Esophagus squamous epithelium (tissue), 5 donors: Measurements from ENCODE around the gene IQCE. TPM values are rescaled to one million over a fixed set of nuclear protein-coding genes. Genes with fewer than 3 reads are reported as not detected.

Experiments
- DNase-seq: peaks from one replicate; lab custom pipeline; 2025; lab: John Stamatoyannopoulos, UW
- H3K27ac ChIP-seq, 4 donors: fragments of 200-600 bp; sonication (generic); one replicate each; pipeline ENCODE4 v1.5.1; 2016 to 2019; ENCODE audit warnings: mild to moderate bottlenecking in 1 of 4
- H3K27me3 ChIP-seq, 4 donors: fragments of 200-600 bp; sonication (generic); 1 replicate in 3 of 4; 2 replicates in 1 of 4; pipeline versions ENCODE4 v1.5.1 to v1.6.0; 2017 to 2021; ENCODE audit warnings: antibody characterized with exemption in 1 of 4
- H3K36me3 ChIP-seq, 3 donors: fragments of 200-600 bp; sonication (generic); one replicate each; pipeline ENCODE4 v1.5.1; 2016 to 2019
- H3K4me1 ChIP-seq, 3 donors: fragments of 200-600 bp; sonication (generic); one replicate each; pipeline ENCODE4 v1.5.1; 2017 to 2019
- H3K4me3 ChIP-seq, 4 donors: fragments of 200-600 bp; sonication (generic); 1 replicate in 3 of 4; 2 replicates in 1 of 4; pipeline ENCODE4 v1.5.1; 2016 to 2019; ENCODE audit warnings: mild to moderate bottlenecking in 2 of 4, moderate library complexity in 1 of 4
- H3K9me3 ChIP-seq, 3 donors: fragments of 200-600 bp; sonication (generic); one replicate each; pipeline ENCODE4 v1.5.1; 2016 to 2019
- CTCF ChIP-seq, 6 experiments: fragments of 450-650 bp in 4 of 6; fragments of 200-600 bp in 2 of 6; sonication (generic) in 2 of 6; IDR thresholded peaks; one replicate each; pipeline ENCODE4 v1.5.1; 2016 to 2019; ENCODE audit warnings: antibody characterized with exemption in 6 of 6, mild to moderate bottlenecking in 4 of 6, moderate library complexity in 4 of 6
- POLR2A ChIP-seq, 4 donors: fragments of 450-650 bp; IDR thresholded peaks; one replicate each; pipeline ENCODE4 v1.6.1; 2017; ENCODE audit warnings: antibody characterized with exemption in 4 of 4, mild to moderate bottlenecking in 4 of 4, moderate library complexity in 3 of 4
- WGBS, 2 donors: methylation state at CpG; one replicate each; pipeline ENCODE4 v1.1.5; 2018; 5-methylcytosine and 5-hydroxymethylcytosine counted together
- intact Hi-C: fragments of 100-400 bp; cut with DNase I; formaldehyde crosslinking; loops from one replicate; pipeline ENCODE4 v1.15.0; 2022
- total RNA-seq, 4 donors: library from RNA; depleted of rRNA; stranded (reverse); fragments of >200 nt; gene quantifications; one replicate each; pipeline ENCODE4 v1.1.0, GENCODE V29; 2016
- donor health status: DM: yes; HTN: yes; CAD: no.

The IQCE gene
- total RNA-seq, 4 donors from 2014 or later, result 4.5 to 10.6 (median 6.3) TPM

GRCh38 chr7:2621948-2622640 is 63.3 kb downstream of the IQCE start:
- DNase-seq, result no peak
- no peak for TF ChIP-seq POLR2A (IDR thresholded peaks at IDR 0.05)
- TF ChIP-seq CTCF (IDR thresholded peaks at IDR 0.05), result no peak
- no peaks in the 10 kb centered on the region for H3K36me3 ChIP-seq
- peaks cover 23 to 66% (median 31%) of the 10 kb centered on the region in 3 donors for H3K4me1 ChIP-seq
- intact Hi-C loops, result no loop called here
- WGBS, 2 donors, result 55 to 59% methylated on average over 6 to 10 of the region's 12 CpGs
- H3K27me3 ChIP-seq, result peaks cover 0 to 61% (median 0%) of the 10 kb centered on the region in 4 donors
- H3K9me3 ChIP-seq, result no peaks in the 10 kb centered on the region
- no peak overlapping the region for H3K4me3 ChIP-seq
- no peak overlapping the region for H3K27ac ChIP-seq

- WGBS, 2 donors, result 20 to 65% methylated on average over 1 to 4 of the region's 19 CpGs
- H3K4me3 ChIP-seq, result no peak overlapping the region
- H3K9me3 ChIP-seq, result no peaks in the 10 kb centered on the region
- H3K27ac ChIP-seq, result no peak overlapping the region
- intact Hi-C loops, result no loop called here
- peaks cover 0 to 51% (median 0%) of the 10 kb centered on the region in 4 donors for H3K27me3 ChIP-seq
- H3K36me3 ChIP-seq, result no peaks in the 10 kb centered on the region
- TF ChIP-seq CTCF (IDR thresholded peaks at IDR 0.05), result no peak
- TF ChIP-seq POLR2A (IDR thresholded peaks at IDR 0.05), result no peak
- DNase-seq, result no peak
- H3K4me1 ChIP-seq, result peaks cover 17 to 65% (median 21%) of the 10 kb centered on the region in 3 donors
Observed at GRCh38 chr7:2622869-2623697, 64.3 kb downstream of the IQCE start.

GRCh38 chr7:2623698-2624014 is 64.9 kb downstream of the IQCE start:
- no peaks in the 10 kb centered on the region for H3K9me3 ChIP-seq
- H3K4me3 ChIP-seq, result no peak overlapping the region
- H3K4me1 ChIP-seq, result peaks cover 17 to 65% (median 21%) of the 10 kb centered on the region in 3 donors
- no peaks in the 10 kb centered on the region for H3K36me3 ChIP-seq
- TF ChIP-seq CTCF (IDR thresholded peaks at IDR 0.05) (no peak), POLR2A (IDR thresholded peaks at IDR 0.05) (no peak)
- H3K27me3 ChIP-seq, result peaks cover 0 to 45% (median 0%) of the 10 kb centered on the region in 4 donors
- peak overlapping the region in 1 of 4 donors; percentile 14 for H3K27ac ChIP-seq
- 90 to 93% methylated on average over 2 to 4 of the region's 10 CpGs for WGBS, 2 donors
- no peak for DNase-seq
- intact Hi-C loops, result no loop called here

DNA sequence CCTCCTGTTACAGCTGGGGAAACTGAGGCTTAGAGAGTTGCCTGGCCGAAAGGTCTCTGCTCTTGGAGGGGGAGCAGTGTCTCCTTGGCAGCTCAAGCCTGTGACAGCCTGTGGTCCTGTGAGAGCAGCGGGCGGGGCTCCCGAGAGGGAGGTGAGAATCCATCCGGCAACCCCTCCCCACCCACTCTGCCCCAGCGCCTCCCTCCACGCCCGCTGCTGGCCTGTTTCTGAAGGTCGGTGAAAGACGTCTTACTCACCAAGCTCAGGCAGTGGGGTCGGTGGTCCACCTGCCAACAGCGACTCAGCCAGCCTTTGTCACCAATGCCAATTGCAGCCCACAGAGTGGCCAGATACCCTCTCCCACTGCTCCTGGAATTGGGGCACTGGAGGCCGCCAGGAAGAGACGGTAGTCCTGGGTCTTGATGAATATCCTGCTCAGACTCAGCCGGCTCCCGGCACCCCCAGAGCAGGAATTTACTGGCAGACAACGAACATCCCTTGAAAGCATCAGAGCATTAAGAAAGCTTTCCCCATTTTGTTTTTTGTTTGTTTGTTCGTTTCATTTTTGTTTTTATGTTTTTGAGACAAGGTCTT is 65.6 kb downstream of the IQCE start:
- WGBS, 2 donors, result 59 to 70% methylated on average over 6 to 7 of the region's 18 CpGs
- H3K4me3 ChIP-seq, result no peak overlapping the region
- intact Hi-C loops, result no loop called here
- H3K27me3 ChIP-seq, result peaks cover 0 to 38% (median 0%) of the 10 kb centered on the region in 4 donors
- peaks cover 14 to 62% (median 21%) of the 10 kb centered on the region in 3 donors for H3K4me1 ChIP-seq
- no peak overlapping the region for H3K27ac ChIP-seq
- TF ChIP-seq CTCF (IDR thresholded peaks at IDR 0.05), result no peak
- TF ChIP-seq POLR2A (IDR thresholded peaks at IDR 0.05), result no peak
- H3K36me3 ChIP-seq, result no peaks in the 10 kb centered on the region
- no peaks in the 10 kb centered on the region for H3K9me3 ChIP-seq
- DNase-seq, result no peak
